GM10266 (cell line): ENCODE data around the gene SDHAF1.
"Not testable (repeated sequence)": the region's sequence is repeated elsewhere in the genome, so short reads cannot be mapped to it uniquely, and the experiment has no call there.

Source experiments
- DNase-seq: peaks from one replicate; pipeline ENCODE4 v3.0.0; 2012; ENCODE audit errors: extremely low spot score
- CTCF ChIP-seq: IDR thresholded peaks from 2 replicates; pipeline ENCODE4 v1.5.1; 2012; ENCODE audit warnings: mild to moderate bottlenecking, low read depth; ENCODE audit not compliant: control insufficient read depth, insufficient read depth; ENCODE audit errors: missing control alignments

SDHAF1 gene

DNA sequence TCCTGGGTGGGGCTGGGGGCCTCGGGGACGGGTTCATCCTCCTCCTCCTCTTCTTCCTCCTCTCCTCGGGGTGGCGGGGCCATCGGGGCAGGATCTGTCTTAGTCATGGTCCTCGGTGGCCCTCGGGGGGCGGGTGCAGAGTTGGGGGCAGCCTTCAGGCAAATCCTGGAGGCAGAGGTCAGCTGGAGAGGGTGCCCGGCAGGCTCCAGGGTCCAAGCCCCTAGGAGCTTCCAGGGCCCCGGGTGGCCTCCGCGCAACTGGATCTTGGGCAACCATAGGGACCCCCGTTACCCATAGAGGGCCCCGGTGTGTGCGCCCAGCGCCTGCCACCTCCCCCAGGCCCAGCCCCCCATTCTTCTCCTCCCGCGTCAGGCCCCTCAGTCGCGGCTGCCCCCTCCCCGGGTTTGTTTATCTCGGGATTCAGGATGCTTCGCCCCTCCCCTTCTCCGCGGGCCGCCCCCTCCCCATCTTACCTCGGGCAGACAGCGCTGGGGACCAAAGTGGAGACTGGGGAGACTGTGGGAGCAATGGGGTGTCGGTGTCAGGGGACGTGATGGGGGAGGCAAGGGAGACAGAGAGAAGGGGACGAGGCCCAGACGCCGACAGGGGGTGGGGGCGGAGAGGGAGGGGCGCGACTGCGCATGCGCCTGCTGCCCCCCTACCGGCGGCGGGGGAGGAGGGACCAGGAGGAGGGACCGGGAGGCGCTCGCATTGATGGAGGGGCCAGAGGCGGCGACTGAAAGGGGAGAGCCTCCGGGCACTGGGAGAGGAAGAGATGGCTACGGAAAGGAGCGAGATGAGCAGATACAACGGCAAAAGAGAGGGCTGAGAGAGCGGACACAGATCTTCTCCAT lies 37.5 kb downstream of the SDHAF1 start, which contains the start of gene CLIP3:
Gene CLIP3 (minus strand): TSS at position 623 of the 854 bp plus-strand sequence. CDS start 516 bp downstream, at position 107.
- DNase-seq: peak; percentile 95
- TF ChIP-seq CTCF: no peak

DNA sequence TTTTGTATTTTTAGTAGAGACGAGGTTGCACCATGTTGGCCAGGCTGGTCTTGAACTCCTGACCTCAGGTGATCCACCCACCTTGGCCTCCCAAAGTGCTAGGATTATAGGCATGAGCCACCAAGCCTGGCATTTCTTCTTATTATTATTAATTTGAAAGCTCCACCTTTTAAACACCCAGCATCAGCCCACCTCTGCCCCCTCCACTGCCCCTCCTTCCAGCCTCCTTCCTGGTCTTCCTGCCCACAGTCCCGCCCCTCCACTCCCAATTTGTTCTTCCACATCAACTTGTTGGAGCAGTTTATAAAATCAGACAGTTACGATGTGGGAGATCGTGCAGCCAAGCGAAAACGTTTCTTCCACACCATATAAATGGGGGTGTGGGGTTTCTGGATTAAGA lies 45.5 kb downstream of the SDHAF1 start:
- DNase-seq: no peak
- TF ChIP-seq CTCF: no peak

DNA sequence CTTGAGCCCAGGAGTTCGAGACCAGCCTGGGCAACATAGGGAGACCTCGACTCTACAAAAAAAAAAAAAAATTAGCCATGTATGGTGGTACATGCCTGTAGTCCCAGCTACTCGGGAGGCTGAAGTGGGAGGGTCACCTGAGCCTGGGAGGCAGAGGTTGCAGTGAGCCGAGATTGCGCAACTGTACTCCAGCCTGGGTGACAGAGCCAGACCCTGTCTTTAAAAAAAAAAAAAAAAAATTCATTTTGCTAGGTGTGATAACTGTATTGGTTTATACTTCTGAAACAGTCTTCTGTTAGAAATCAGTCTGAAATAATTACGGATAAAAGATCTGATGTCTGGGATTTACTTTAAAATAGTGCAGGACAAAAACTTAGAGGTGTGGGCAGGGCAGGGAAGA lies 46.1 kb downstream of the SDHAF1 start:
- DNase-seq: not testable (repeated sequence)

GRCh38 chr19:36041831-36042230 lies 46.8 kb downstream of the SDHAF1 start:
- no peak for TF ChIP-seq CTCF
- no peak for DNase-seq

DNA sequence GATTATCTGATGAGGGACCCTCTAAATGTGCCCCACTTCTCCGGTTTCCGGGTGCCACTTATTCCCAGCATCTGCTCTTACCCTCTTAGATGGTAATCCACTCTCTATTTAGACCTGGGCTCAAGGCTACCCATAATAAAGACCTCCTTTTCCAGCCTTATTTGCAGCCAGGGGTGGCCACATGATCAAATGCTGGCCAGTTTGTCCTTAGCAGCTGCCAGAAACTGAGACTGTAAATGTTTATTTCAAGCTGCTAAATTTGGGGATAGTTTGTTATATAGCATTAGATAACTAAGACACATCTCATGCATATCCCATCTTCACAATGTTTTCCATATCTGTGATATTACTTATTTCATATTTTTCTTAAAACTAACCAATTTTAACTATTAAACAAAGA lies 49.0 kb downstream of the SDHAF1 start:
- DNase-seq: no peak
- TF ChIP-seq CTCF: no peak
